WTC11 (cell line): Measurements from ENCODE around the gene ANKS3. TPM values are rescaled to one million over a fixed set of nuclear protein-coding genes. Genes with fewer than 3 reads are reported as not detected.

Experiments
- ATAC-seq: fragments of 200-7000 bp; cut with Tn5 transposase; 2 replicates; pipeline ENCODE4 v1.10.0; 2021; ENCODE audit warnings: mild to moderate bottlenecking, moderate library complexity
- Bru-seq: library from RNA; stranded (reverse); fragments of 400-500 nt; gene quantifications from one replicate; lab custom pipeline; 2021; lab: Mats Ljungman, UMichigan
- CTCF ChIA-PET: fragments of 300-600 bp; sonication (Branson Sonifier 250); formaldehyde crosslinking; loops from one replicate; lab custom pipeline; 2021; ENCODE audit warnings: antibody characterized with exemption; lab: Charles Lee
- POLR2A ChIA-PET: fragments of 350-600 bp; sonication (Branson Sonifier 250); formaldehyde crosslinking; loops from one replicate; lab custom pipeline; 2021; ENCODE audit warnings: antibody characterized with exemption; lab: Charles Lee
- DNase-seq: peaks from one replicate; pipeline ENCODE4 v3.0.0; 2021; ENCODE audit warnings: low spot score
- H3K27ac Mint-ChIP-seq: 2 replicates; pipeline ENCODE4 v1.8.0; 2021; ENCODE audit warnings: mixed read lengths
- H3K27me3 Mint-ChIP-seq: 2 replicates; pipeline ENCODE4 v1.8.0; 2021; ENCODE audit warnings: low read depth, mild to moderate bottlenecking, moderate library complexity, mixed read lengths
- H3K36me3 Mint-ChIP-seq: 2 replicates; pipeline ENCODE4 v1.8.0; 2021; ENCODE audit warnings: mixed read lengths
- H3K4me1 Mint-ChIP-seq: 2 replicates; pipeline ENCODE4 v1.8.0; 2022; ENCODE audit warnings: mixed read lengths
- H3K4me3 Mint-ChIP-seq: 2 replicates; pipeline ENCODE4 v1.8.0; 2021; ENCODE audit warnings: mild to moderate bottlenecking, moderate library complexity, mixed read lengths
- H3K9me3 Mint-ChIP-seq: 2 replicates; pipeline ENCODE4 v1.8.0; 2021; ENCODE audit warnings: mixed read lengths
- ATF1 ChIP-seq: sonication (generic); formaldehyde crosslinking; IDR thresholded peaks from 2 replicates; pipeline ENCODE4 v1.8.1; 2023; ENCODE audit warnings: mild to moderate bottlenecking, moderate library complexity, missing genetic modification reagents
- ATF6 ChIP-seq: sonication (generic); formaldehyde crosslinking; IDR thresholded peaks from 2 replicates; pipeline ENCODE4 v1.8.1; 2023; ENCODE audit warnings: mild to moderate bottlenecking, missing genetic modification reagents
- CREB1 ChIP-seq: sonication (generic); formaldehyde crosslinking; IDR thresholded peaks from 2 replicates; pipeline ENCODE4 v1.8.0; 2023; ENCODE audit warnings: mild to moderate bottlenecking, missing genetic modification reagents
- CTCF ChIP-seq: fragments of 200-600 bp; IDR thresholded peaks from 2 replicates; pipeline ENCODE4 v1.8.0; 2022; ENCODE audit warnings: antibody characterized with exemption
- E2F1 ChIP-seq: sonication (generic); formaldehyde crosslinking; IDR thresholded peaks from 2 replicates; pipeline ENCODE4 v1.8.0; 2022; ENCODE audit warnings: mild to moderate bottlenecking, missing genetic modification reagents
- ETV6 ChIP-seq: sonication (generic); formaldehyde crosslinking; IDR thresholded peaks from 2 replicates; pipeline ENCODE4 v1.8.1; 2022; ENCODE audit warnings: mild to moderate bottlenecking, missing genetic modification reagents
- FOXK1 ChIP-seq: sonication (generic); formaldehyde crosslinking; IDR thresholded peaks from 2 replicates; pipeline ENCODE4 v1.8.0; 2022; ENCODE audit warnings: mild to moderate bottlenecking, moderate library complexity, missing genetic modification reagents
- MAX ChIP-seq: sonication (generic); formaldehyde crosslinking; IDR thresholded peaks from 2 replicates; pipeline ENCODE4 v1.8.0; 2022; ENCODE audit warnings: mild to moderate bottlenecking, missing genetic modification reagents
- NFYB ChIP-seq: sonication (generic); formaldehyde crosslinking; conservative IDR thresholded peaks from 2 replicates; pipeline ENCODE4 v1.8.0; 2022; ENCODE audit warnings: low read depth, missing genetic modification reagents
- PRDM15 ChIP-seq: sonication (generic); formaldehyde crosslinking; IDR thresholded peaks from 2 replicates; pipeline ENCODE4 v1.8.0; 2022; ENCODE audit warnings: missing genetic modification reagents
- SMAD3 ChIP-seq: sonication (generic); formaldehyde crosslinking; IDR thresholded peaks from 2 replicates; pipeline ENCODE4 v1.8.0; 2022; ENCODE audit warnings: missing genetic modification reagents, mild to moderate bottlenecking, borderline replicate concordance
- SP1 ChIP-seq: sonication (generic); formaldehyde crosslinking; conservative IDR thresholded peaks from 2 replicates; pipeline ENCODE4 v1.8.1; 2022; ENCODE audit warnings: missing genetic modification reagents
- TCF7 ChIP-seq: sonication (generic); formaldehyde crosslinking; IDR thresholded peaks from 2 replicates; pipeline ENCODE4 v1.8.0; 2022; ENCODE audit warnings: mild to moderate bottlenecking, low read depth, missing genetic modification reagents, moderate library complexity
- USF2 ChIP-seq: sonication (generic); formaldehyde crosslinking; IDR thresholded peaks from 2 replicates; pipeline ENCODE4 v1.8.1; 2023; ENCODE audit warnings: mild to moderate bottlenecking, missing genetic modification reagents, moderate library complexity
- ZNF219 ChIP-seq: sonication (generic); formaldehyde crosslinking; IDR thresholded peaks from 2 replicates; pipeline ENCODE4 v1.8.0; 2023; ENCODE audit warnings: missing genetic modification reagents, mild to moderate bottlenecking, borderline replicate concordance
- ZNF317 ChIP-seq: sonication (generic); formaldehyde crosslinking; IDR thresholded peaks from 2 replicates; pipeline ENCODE4 v1.8.1; 2023; ENCODE audit warnings: low read depth, mild to moderate bottlenecking, moderate library complexity, missing genetic modification reagents, borderline replicate concordance
- ZNF425 ChIP-seq: fragments of 250-450 bp; sonication (Bioruptor Pico); conservative IDR thresholded peaks from 2 replicates; pipeline ENCODE4 v1.9.0; 2021; ENCODE audit warnings: mild to moderate bottlenecking
- ZNF671 ChIP-seq: fragments of 250-450 bp; sonication (Bioruptor Pico); IDR thresholded peaks from 2 replicates; pipeline ENCODE4 v1.8.0; 2021; ENCODE audit warnings: mild to moderate bottlenecking
- long read RNA-seq, 3 experiments: library from RNA in 1 of 3; library from capped mRNA in 1 of 3; library from polyadenylated mRNA in 1 of 3; unstranded in 2 of 3; stranded (forward) in 1 of 3; transcript quantifications; one replicate each; pipeline ENCODE4 v2.0.0, GENCODE V29; 2021
- total RNA-seq: library from RNA; stranded (reverse); gene quantifications from 3 replicates; pipeline ENCODE4 v1.2.3, GENCODE V29; 2021

Gene ANKS3
- total RNA-seq (28.6 to 35.6 TPM (median 31.5 TPM) in 3 replicates), Bru-seq, nascent RNA (percentile 65 among the genes with signal in this experiment)
- long read RNA-seq, experiment 1, partial matches to known transcripts: 2 of 95 reads
- long read RNA-seq, experiment 1, other reads (novel, unspliced or antisense): 85 of 95 reads
- long read RNA-seq, experiment 2, partial matches to known transcripts: 6 of 19 reads
- long read RNA-seq, experiment 2, other reads (novel, unspliced or antisense): 9 of 19 reads
- long read RNA-seq, experiment 3, partial matches to known transcripts: 2 of 8 reads
- long read RNA-seq, experiment 3, other reads (novel, unspliced or antisense): 6 of 8 reads

- H3K4me1 Mint-ChIP-seq: peaks cover 9% of the 10 kb centered on the region
- H3K27me3 Mint-ChIP-seq: peaks cover 4% of the 10 kb centered on the region; the same call in 1 of the 2 replicates
- H3K36me3 Mint-ChIP-seq: peaks cover 11% of the 10 kb centered on the region
- peak within 1 kb of the TSS; percentile 97 for H3K27ac Mint-ChIP-seq
- peak; percentile 95 for DNase-seq
- ATAC-seq: peak; percentile 94
- no peaks in the 10 kb centered on the region for H3K9me3 Mint-ChIP-seq
- peak within 1 kb of the TSS; percentile 93 for H3K4me3 Mint-ChIP-seq
- ChIA-PET POLR2A (interaction anchor here (0.6 to 2.0 kb wide), 12 partner anchors 9 to 224 kb away, joined by 3 to 11 read pairs (median 5); partner anchors contain the start of genes ROGDI and SEC14L5), CTCF (interaction anchor here (0.5 to 3.1 kb wide), 26 partner anchors 11 to 418 kb away, joined by 3 to 26 read pairs (median 6); partner anchors contain the start of genes CDIP1, GLIS2, MGRN1 and PPL)
- TF ChIP-seq ZNF317 (CRISPR knock-in tag) (0 out of 2 replicates have a peak, but pooled peaks have one; percentile 29), ETV6 (peak; percentile 67; the same call in 1 of the 2 replicates), SMAD3 (no peak), SP1 (CRISPR knock-in tag) (peak; percentile 95), ZNF425 (CRISPR knock-in tag) (no peak), ZNF671 (CRISPR knock-in tag) (no peak), ZNF219 (CRISPR knock-in tag) (no peak), USF2 (CRISPR knock-in tag) (peak; percentile 42; the same call in 1 of the 2 replicates), FOXK1 (CRISPR knock-in tag) (peak; percentile 76; the same call in 1 of the 2 replicates), E2F1 (CRISPR knock-in tag) (0 out of 2 replicates have a peak, but pooled peaks have one; percentile 18), PRDM15 (peak; percentile 50; the same call in 1 of the 2 replicates), ATF1 (CRISPR knock-in tag) (no peak), CTCF (no peak), TCF7 (CRISPR knock-in tag) (0 out of 2 replicates have a peak, but pooled peaks have one; percentile 24), ATF6 (CRISPR knock-in tag) (no peak), MAX (CRISPR knock-in tag) (peak; percentile 79; the same call in 1 of the 2 replicates), CREB1 (CRISPR knock-in tag) (no peak), NFYB (CRISPR knock-in tag) (peak; percentile 82)
Observed at GRCh38 chr16:4734063-4734729, at the start of gene ANKS3, which contains the start of gene DNAAF8. Gene ANKS3 (minus strand): TSS chr16:4734271. CDS start chr16:4730149, 4,122 bp downstream. Gene DNAAF8 (plus strand): TSS chr16:4734537. CDS start chr16:4736515, 1,978 bp downstream.
